HEK293T (cell line): ENCODE results near the gene SNHG17.
A peak's percentile ranks its signal among the peaks of the same experiment; 100 is the strongest.
"Not testable (repeated sequence)": the region's sequence is repeated elsewhere in the genome, so short reads cannot be mapped to it uniquely, and the experiment has no call there.

ENCODE experiments used
- CTCF ChIA-PET: fragments of 350-600 bp; formaldehyde crosslinking; extraction: SDS; loops from one replicate; lab custom pipeline; 2021; ENCODE audit warnings: antibody characterized with exemption, inconsistent platforms; lab: Yijun Ruan, JAX
- POLR2A ChIA-PET: fragments of 350-600 bp; formaldehyde crosslinking; extraction: SDS; loops from one replicate; lab custom pipeline; 2020; ENCODE audit warnings: antibody characterized with exemption, inconsistent platforms; lab: Yijun Ruan, JAX
- DNase-seq: peaks from one replicate; pipeline ENCODE4 v3.0.0; 2012; ENCODE audit warnings: mixed read lengths; ENCODE audit errors: extremely low spot score
- ARNT ChIP-seq: fragments of 450-650 bp; IDR thresholded peaks from 2 replicates; pipeline ENCODE4 v1.6.1; 2017; ENCODE audit warnings: mild to moderate bottlenecking
- BHLHE40 ChIP-seq: fragments of 450-650 bp; IDR thresholded peaks from 2 replicates; pipeline ENCODE4 v1.6.1; 2016; ENCODE audit warnings: mild to moderate bottlenecking, moderate library complexity, borderline replicate concordance
- CTBP1 ChIP-seq: fragments of 450-650 bp; IDR thresholded peaks from 2 replicates; pipeline ENCODE4 v1.6.1; 2016; ENCODE audit warnings: borderline replicate concordance
- ELF4 ChIP-seq: fragments of 450-650 bp; IDR thresholded peaks from 2 replicates; pipeline ENCODE4 v1.6.1; 2017; ENCODE audit warnings: antibody characterized with exemption
- FOXA1 ChIP-seq: fragments of 450-650 bp; IDR thresholded peaks from 2 replicates; pipeline ENCODE4 v1.6.1; 2016; ENCODE audit warnings: mild to moderate bottlenecking
- FOXK2 ChIP-seq: fragments of 450-650 bp; IDR thresholded peaks from 2 replicates; pipeline ENCODE4 v1.6.1; 2016; ENCODE audit warnings: mild to moderate bottlenecking
- FOXM1 ChIP-seq: fragments of 450-650 bp; IDR thresholded peaks from 2 replicates; pipeline ENCODE4 v1.6.1; 2017; ENCODE audit warnings: mild to moderate bottlenecking, borderline replicate concordance
- HDGF ChIP-seq: fragments of 450-650 bp; IDR thresholded peaks from 2 replicates; pipeline ENCODE4 v1.6.1; 2017; ENCODE audit warnings: antibody characterized with exemption, borderline replicate concordance
- L3MBTL2 ChIP-seq: fragments of 450-650 bp; conservative IDR thresholded peaks from 2 replicates; pipeline ENCODE4 v1.6.1; 2016; ENCODE audit warnings: mild to moderate bottlenecking
- LEF1 ChIP-seq: fragments of 450-650 bp; IDR thresholded peaks from 2 replicates; pipeline ENCODE4 v1.6.1; 2017; ENCODE audit warnings: mild to moderate bottlenecking, borderline replicate concordance
- NFRKB ChIP-seq: fragments of 450-650 bp; IDR thresholded peaks from 2 replicates; pipeline ENCODE4 v1.6.1; 2016; ENCODE audit warnings: mild to moderate bottlenecking, moderate library complexity
- SP1 ChIP-seq: fragments of 450-650 bp; IDR thresholded peaks from 2 replicates; pipeline ENCODE4 v1.6.1; 2017
- SUZ12 ChIP-seq: fragments of 450-650 bp; IDR thresholded peaks from 2 replicates; pipeline ENCODE4 v1.6.1; 2016; ENCODE audit warnings: mild to moderate bottlenecking
- TARDBP ChIP-seq: fragments of 450-650 bp; IDR thresholded peaks from 2 replicates; pipeline ENCODE4 v1.6.1; 2016
- ZNF384 ChIP-seq: fragments of 450-650 bp; IDR thresholded peaks from 2 replicates; pipeline ENCODE4 v1.6.1; 2016
- TF ChIP-seq, protein P1 (sequence below): fragments of 450-650 bp; IDR thresholded peaks from 2 replicates; pipeline ENCODE4 v1.6.1; 2016

The SNHG17 gene

DNA sequence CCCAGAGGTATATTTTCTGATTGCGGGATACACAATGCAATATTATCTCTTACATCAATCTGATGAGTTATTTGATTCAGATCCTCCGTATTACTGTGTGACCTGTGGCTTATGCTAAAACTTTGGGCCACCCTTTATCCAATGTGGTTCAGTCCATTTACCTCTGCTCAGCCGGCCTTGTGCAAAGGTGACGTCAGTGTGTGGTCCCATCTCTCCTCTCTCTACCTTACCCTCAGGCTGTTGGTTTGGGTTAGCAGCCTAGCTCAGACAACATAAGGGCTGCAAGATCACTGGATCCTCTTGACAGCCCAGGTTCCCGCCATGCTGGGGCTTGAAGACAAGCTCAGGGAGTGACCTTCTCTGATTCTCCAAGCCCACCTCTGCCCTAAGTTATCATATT, 33.0 kb downstream of the SNHG17 start:
- DNase-seq: no peak
- CTCF ChIA-PET: interaction anchor here (0.7 kb wide), 1 partner anchor 12 kb away, joined by 3 read pairs; no protein-coding TSS in a partner anchor
- TF ChIP-seq SP1: no peak
- TF ChIP-seq L3MBTL2: no peak
- TF ChIP-seq ARNT: no peak
- TF ChIP-seq, protein P1, sequence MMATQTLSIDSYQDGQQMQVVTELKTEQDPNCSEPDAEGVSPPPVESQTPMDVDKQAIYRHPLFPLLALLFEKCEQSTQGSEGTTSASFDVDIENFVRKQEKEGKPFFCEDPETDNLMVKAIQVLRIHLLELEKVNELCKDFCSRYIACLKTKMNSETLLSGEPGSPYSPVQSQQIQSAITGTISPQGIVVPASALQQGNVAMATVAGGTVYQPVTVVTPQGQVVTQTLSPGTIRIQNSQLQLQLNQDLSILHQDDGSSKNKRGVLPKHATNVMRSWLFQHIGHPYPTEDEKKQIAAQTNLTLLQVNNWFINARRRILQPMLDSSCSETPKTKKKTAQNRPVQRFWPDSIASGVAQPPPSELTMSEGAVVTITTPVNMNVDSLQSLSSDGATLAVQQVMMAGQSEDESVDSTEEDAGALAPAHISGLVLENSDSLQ: no peak
- no peak for TF ChIP-seq FOXK2
- no peak for TF ChIP-seq NFRKB
- no peak for TF ChIP-seq HDGF
- TF ChIP-seq FOXM1: no peak
- TF ChIP-seq BHLHE40: no peak
- POLR2A ChIA-PET: no interaction called here

DNA sequence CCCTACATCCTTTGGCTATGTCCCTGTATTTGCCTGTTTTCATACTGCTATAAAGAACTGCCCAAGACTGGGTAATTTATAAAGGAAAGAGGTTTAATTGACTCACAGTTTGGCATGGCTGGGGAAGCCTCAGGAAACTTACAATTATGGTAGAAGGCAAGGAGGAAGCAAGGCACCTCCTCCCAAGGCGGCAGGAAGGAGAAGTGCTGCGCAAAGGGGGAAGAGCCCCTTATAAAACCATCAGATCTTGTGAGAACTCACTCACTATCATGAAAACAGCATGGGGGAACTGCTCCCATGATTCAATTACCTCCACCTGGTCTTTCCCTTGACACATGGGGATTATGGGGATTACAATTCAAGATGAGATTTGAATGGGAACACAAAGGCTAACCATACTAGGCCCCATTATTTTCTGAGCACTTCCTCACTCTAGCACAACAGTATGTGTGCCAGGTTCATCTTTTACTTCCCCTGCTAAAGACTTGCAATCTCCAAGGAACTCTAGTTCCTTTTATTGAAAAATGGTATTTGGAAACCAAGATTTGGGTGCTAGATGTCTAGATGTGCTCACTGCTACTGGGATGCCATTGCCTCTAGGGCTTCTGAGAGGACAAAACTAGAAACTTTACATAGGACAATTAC, 39.3 kb downstream of the SNHG17 start:
- DNase-seq, POLR2A ChIA-PET, CTCF ChIA-PET: not testable (repeated sequence)

DNA sequence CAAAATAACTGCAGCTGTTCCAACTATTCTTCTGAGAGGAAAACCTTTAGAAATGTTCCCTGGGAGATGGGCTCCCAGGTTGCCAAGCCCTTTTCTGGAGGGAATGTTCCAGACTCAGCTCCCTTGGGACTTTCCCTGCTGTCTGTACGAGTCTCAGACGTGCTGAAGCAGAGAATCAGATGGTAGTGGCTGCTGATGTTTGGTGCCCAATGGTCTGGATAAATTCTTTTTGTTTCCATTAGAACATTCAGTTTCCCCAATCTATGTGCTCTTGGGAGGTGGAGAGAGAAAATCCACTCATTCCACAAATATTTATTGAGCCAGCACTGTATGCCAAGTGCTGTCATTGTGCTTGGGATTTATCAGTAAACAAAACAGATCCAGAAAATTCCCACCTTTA, 40.0 kb downstream of the SNHG17 start:
- ChIA-PET POLR2A (interaction anchor here (1.1 kb wide), 1 partner anchor 77 kb away, joined by 3 read pairs; the partner anchor contains the start of gene RALGAPB), CTCF (interaction anchor here (0.6 kb wide), 1 partner anchor 39 kb away, joined by 5 read pairs; no protein-coding TSS in a partner anchor)
- TF ChIP-seq TARDBP (no peak), HDGF (no peak)
- DNase-seq: no peak

DNA sequence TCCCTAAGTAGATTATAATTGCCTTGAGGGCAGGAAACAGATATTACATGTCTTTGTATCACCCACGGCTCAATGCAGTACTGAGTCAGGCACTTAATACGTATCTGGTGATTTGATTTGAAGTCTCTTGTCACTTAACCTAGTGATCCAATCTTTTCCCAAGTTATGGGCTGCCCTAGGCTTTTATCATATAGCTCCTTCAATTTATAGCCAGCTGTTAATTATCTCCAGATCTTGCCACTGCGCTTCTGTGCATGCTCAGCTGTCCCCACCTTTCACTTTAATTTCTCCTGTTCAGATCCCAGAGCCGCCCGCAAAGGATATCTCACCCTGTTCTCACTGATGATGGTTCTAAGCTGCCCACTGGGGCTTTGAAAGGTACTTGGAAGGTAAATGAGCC, 41.9 kb downstream of the SNHG17 start:
- CTCF ChIA-PET: interaction anchor here (0.5 to 0.6 kb wide), 2 partner anchors 54 to 77 kb away, joined by 3 to 4 read pairs; no protein-coding TSS in a partner anchor
- POLR2A ChIA-PET: no interaction called here
- no peak for TF ChIP-seq NFRKB
- no peak for TF ChIP-seq SUZ12
- no peak for TF ChIP-seq TARDBP
- TF ChIP-seq FOXM1: no peak
- no peak for TF ChIP-seq ELF4
- no peak for DNase-seq

DNA sequence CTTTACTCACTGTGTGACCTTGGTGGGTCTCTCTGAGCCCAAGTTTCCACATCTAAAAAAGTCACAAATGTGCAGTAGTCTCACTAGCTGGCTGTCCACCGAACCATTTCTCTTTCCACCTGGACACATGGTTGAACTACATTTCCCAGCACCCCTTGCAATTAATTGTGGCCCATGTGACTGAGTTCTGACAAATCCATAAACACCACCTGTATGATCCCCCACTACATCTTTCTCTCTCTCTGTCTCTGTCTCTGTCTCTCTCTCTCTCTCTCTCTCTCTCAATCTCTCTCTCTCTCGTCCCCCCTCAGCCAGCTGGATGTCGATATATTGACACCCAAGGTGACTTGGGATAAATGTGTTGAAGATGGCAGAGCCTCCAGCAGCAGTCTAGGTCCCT, 42.8 kb downstream of the SNHG17 start:
- POLR2A ChIA-PET: no interaction called here

DNA sequence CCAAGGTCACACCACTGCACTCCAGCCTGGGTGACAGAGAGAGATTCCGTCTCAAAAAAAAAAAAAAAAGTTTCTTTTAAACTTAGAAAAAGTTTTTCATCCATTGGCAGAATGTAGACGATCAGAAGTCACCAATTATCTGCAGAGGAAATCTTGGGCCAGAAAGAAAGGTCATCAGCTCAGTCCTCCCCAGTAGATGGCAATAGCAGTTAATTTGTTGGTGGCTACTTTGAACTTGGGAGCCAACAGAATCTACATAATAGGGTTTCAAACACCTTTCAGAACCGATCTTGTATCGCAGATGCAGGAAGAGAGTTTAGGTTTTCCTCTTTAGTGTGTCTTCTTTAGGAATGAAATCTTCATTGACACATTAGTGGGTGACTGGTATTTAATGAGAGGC, 47.2 kb downstream of the SNHG17 start:
- no peak for TF ChIP-seq L3MBTL2
- TF ChIP-seq ARNT: no peak
- no peak for TF ChIP-seq SUZ12
- no peak for TF ChIP-seq NFRKB
- no peak for TF ChIP-seq ZNF384
- TF ChIP-seq SP1: no peak
- TF ChIP-seq CTBP1: no peak
- TF ChIP-seq, protein P1: no peak
- ChIA-PET CTCF (interaction anchor here (0.6 kb wide), 1 partner anchor 34 kb away, joined by 3 read pairs; no protein-coding TSS in a partner anchor), POLR2A (no interaction called here)
- DNase-seq: no peak

More for the DNA sequence above, 42.8 kb downstream of the SNHG17 start:
- no peak for TF ChIP-seq SUZ12
- no peak for TF ChIP-seq SP1
- no peak for TF ChIP-seq NFRKB
- no peak for TF ChIP-seq L3MBTL2
- no peak for TF ChIP-seq ELF4
- TF ChIP-seq FOXA1: no peak
- no peak for TF ChIP-seq TARDBP
- TF ChIP-seq LEF1: no peak
- TF ChIP-seq ARNT: no peak
- TF ChIP-seq ZNF384: no peak
- no peak for TF ChIP-seq CTBP1
- TF ChIP-seq FOXM1: no peak
- TF ChIP-seq FOXK2: no peak
- TF ChIP-seq BHLHE40: no peak
- CTCF ChIA-PET: interaction anchor here (0.8 kb wide), 1 partner anchor 55 kb away, joined by 3 read pairs; no protein-coding TSS in a partner anchor
- peak; percentile 27 for DNase-seq

DNA sequence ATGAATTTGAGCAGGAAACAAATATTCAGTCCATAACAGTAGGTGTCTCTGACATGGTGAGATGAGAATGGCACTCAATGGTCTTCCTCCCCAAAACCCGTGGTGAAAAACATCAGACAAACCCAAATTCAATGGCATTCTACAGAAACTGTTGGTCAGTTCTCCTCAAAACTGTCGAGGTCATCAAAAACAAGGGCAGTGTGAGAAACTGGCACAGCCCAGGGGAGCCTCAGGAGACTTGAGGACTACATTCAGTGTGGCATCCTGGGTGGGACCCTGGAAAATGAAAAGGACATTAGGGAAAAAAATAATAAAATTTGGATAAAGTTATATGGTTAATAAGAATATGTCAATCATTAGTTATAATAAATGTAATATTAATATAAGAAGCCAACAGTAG, 48.3 kb downstream of the SNHG17 start:
- no peak for DNase-seq
- ChIA-PET POLR2A (no interaction called here), CTCF (no interaction called here)
- TF ChIP-seq FOXA1: no peak
- no peak for TF ChIP-seq SP1
- no peak for TF ChIP-seq ELF4
- TF ChIP-seq, protein P1: no peak
- TF ChIP-seq SUZ12: no peak
- TF ChIP-seq ARNT: no peak
- no peak for TF ChIP-seq HDGF
- no peak for TF ChIP-seq TARDBP
- no peak for TF ChIP-seq FOXK2
- TF ChIP-seq LEF1: no peak
- no peak for TF ChIP-seq CTBP1
- no peak for TF ChIP-seq ZNF384
- TF ChIP-seq BHLHE40: no peak
